Raji (cell line): ENCODE data around the gene ZNF331.

Experiments used
- POLR2A ChIP-seq: IDR thresholded peaks from 2 replicates; pipeline ENCODE4 v1.6.1; 2011; ENCODE audit warnings: low read depth, low read length, control low read depth; ENCODE audit not compliant: insufficient read depth

ZNF331 gene

DNA sequence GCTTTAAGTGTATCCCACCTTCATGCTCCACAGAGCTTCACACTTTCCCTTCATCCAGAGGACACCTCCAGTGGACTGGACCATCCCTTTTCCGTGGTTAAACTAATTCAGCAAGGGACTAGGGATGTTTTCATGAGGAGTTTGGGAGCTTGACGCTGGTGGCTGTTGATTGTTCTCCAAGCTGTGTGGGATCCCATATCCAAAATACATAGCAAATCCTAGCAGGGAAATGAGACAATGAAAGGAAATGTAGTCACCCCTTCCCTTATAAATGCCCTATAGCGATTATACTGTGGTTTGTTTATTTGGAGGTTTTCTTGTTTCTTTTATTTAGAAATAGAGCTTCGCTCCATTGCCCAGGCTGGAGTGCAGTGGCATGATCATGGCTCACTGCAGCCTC, 62.3 kb downstream of the ZNF331 start:
- no peak for TF ChIP-seq POLR2A

DNA sequence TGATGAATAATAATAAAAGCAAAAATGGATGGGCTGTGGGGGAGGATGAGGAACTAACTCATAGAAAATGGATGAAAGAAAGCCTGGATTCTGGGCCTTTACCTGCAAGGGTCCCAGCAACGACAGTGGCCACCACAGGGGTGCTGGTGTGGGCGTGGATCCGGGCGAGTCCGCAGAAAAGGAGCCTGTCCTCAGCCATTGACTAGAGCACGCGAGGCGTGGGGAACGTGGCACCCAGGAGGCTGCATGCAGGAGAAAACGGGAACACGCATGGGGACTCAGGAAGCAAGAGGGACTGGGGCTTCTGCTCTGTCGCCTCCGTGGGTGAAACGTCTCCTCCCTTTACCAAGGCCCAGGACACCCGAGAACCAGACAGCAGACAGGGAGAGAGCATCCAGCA, 68.1 kb downstream of the ZNF331 start:
- TF ChIP-seq POLR2A, result no peak

DNA sequence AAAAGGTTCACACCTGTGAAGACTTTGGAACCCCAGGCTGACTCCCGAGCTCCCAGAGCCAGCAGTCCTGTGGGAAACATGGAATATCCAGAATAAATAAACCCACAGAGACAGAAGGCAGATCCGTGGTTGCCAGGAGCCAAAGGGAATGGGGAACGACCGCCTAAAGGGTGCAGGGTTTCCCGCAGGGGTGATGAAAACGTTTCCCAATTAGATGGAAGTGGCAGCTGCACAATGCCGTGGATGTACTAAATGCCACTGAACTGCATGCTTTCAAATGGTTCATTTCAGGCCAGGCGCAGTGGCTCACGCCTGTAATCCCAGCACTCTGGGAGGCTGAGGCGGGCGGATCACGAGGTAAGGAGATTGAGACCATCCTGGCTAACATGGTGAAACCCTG, 70.4 kb downstream of the ZNF331 start:
- TF ChIP-seq POLR2A, result no peak

DNA sequence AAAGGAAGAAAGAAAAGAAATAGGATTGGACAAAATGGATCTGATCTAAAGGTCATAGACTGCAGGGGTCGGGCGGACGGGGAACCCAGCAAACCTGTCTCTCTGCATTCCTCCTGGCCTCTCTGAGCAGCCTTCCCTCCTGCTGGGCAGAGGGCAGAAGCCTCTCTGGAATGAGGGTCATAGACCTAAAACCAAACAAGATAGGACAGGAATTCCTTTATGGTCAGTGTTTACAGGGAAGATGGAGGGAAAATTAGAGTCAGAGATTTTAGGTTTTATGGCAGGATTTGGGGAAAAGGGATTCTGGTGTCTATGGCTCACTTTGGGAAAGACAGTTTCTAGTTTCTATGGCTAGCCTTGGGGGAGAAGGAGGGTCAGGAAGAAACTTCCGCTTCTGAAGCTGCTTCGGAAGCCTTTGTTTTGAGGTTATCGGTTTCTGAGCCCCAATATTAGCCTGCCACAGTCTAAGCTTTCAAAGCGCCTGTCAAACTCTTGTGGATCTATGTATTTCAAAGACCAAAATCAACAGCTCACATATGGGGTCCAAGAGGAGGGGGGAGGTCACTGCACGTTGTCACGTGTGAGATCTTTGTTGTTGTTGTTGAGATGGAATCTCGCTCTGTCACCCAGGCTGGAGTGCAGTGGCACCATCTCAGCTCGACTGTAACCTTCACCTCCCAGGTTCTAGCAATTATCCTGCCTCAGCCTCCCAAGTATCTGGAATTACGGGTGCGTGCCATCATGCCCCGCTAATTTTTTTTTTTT, 75.0 kb downstream of the ZNF331 start:
- TF ChIP-seq POLR2A, result no peak

DNA sequence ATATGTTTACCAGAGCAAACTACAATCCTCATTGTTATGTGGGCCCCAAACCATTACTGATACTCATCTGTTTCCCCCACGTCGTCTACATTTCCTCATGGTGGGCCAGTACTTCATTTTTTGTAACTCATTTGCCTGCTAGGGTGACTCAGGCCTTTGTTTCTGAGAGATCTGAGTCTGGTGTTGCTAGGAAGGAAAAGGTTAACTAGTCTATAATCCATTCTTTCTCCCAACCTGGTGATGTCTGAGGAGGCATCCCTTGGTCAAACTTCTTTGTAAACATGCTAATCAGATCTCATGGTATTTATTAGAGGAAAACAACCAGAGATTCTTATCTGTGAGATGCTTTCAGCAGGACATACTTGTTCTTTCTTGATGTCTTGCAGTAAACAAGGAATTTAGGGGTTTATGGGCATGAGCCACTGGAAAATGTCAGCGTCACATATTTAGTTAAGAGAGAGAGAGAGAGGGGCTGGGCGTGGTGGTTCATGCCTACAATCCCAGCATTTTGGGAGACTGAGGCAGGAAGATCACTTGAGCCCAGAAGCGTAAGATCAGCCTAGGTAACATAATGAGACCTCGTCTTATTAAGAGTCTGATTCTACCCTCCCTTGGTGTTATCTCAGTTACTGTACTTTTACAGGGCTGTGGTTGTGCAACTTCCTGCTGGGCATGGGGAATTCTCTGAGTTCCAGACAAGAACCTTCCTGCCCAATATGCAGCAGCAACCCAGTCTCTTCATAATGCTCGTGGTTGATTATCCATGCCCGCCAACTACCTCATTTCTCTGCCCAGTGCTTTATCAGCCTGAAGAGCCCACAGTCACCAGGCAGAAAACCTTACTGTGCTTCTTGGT, 84.2 kb downstream of the ZNF331 start:
- no peak for TF ChIP-seq POLR2A

DNA sequence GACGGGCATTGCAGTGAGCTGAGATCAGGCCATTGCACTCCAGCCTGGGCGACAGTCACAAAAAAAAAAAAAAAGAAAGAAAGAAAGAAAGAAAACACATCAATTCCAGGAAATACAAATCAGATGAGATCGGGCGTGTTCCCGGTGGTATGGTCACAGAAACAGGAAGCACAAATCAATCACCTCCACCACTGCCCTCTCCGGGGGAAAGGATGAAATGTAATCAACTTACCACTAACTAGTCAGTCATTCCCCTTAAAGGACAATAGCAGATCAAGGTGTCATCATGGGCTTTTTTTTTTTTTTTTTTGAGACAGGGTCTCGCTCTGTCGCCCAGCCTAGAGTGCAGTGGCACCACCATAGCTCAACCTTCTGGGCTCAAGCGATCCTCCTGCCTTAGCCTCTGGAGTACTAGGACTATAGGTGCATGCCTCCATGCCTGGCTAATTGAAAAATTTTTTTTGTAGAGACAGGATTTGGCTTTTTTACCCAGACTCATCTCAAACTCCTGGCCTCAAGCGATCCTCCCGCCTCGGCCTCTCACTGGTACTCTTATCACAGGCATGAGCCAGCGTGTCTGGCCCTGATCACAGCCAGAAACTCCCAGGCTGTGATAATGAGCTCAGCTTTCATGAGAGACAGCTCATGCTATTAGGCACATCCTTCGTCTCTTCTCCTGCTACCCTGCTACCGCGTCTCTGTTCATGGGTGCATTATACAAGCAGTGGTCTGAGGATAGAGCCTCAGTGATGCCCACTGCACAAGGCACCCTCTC, 87.0 kb downstream of the ZNF331 start:
- TF ChIP-seq POLR2A, result no peak

DNA sequence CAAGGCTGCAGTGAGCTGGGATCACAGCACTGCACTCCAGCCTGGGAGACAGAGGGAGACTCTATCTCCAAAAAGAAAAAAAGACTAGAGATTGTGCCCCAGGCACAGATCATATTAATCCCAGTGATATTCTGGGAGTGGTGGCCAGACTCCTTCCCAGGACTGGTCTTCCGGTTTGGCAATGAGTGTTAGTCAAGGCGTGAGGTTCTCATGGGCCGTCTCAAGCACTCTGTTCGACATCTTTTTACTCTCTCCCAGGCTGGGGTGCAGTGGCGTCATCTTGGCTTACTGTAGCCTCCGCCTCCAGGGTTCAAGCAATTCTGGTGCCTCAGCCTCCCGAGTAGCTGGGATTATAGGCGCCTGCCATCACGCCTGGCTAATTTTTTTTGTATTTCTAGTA, 88.5 kb downstream of the ZNF331 start:
- no peak for TF ChIP-seq POLR2A

DNA sequence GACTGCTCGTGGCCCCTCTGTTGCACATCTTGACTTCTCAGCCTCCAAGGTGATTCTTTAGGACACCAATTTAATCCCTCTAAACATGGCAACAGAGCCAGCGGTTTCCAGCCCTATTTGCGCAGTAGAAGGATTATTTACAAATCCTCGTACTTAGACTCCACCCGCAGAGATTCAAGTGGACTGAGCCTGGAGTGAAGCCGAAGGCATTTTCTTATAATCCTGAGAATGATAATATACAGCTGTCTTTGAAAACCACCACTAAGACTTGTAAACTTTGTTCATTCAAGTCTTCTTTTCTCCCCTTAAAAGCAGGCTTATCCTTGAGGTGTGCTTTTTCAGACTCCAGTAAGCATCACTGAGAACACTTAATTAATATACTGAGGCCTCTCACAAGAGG, 89.0 kb downstream of the ZNF331 start:
- TF ChIP-seq POLR2A, result no peak
